Panc1 (cell line): ENCODE results near the gene IGFL1. TPM values are rescaled to one million over a fixed set of nuclear protein-coding genes. Genes with fewer than 3 reads are reported as not detected.
"Not testable (repeated sequence)": the region's sequence is repeated elsewhere in the genome, so short reads cannot be mapped to it uniquely, and the experiment has no call there.

Source experiments
- ATAC-seq: fragments of 200-7000 bp; cut with Tn5 transposase; 2 replicates; pipeline ENCODE4 v1.9.1; 2020; ENCODE audit warnings: mild to moderate bottlenecking, moderate library complexity
- BruUV-seq: library from RNA; stranded (reverse); fragments of 400-500 nt; replicated peaks from 2 replicates; lab custom pipeline; 2021; lab: Mats Ljungman, UMichigan
- CTCF ChIA-PET: fragments of 300-600 bp; sonication (Branson Sonifier 250); formaldehyde crosslinking; loops from one replicate; lab custom pipeline; 2022; ENCODE audit warnings: antibody characterized with exemption; lab: Charles Lee
- POLR2A ChIA-PET: fragments of 300-600 bp; sonication (Branson Sonifier 250); formaldehyde crosslinking; loops from one replicate; lab custom pipeline; 2022; ENCODE audit warnings: antibody characterized with exemption; lab: Charles Lee
- DNase-seq: peaks from one replicate; pipeline ENCODE4 v3.0.0-alpha.2; 2010; ENCODE audit warnings: low read depth, low spot score
- H3K27ac ChIP-seq: 2 replicates; pipeline ENCODE4 v1.5.1; 2011; ENCODE audit warnings: mild to moderate bottlenecking, low read length, inconsistent platforms
- H3K27me3 ChIP-seq: fragments of 200-500 bp; sonication (Bioruptor generic); 2 replicates; pipeline ENCODE4 v1.6.0; 2014; ENCODE audit warnings: low read length, inconsistent platforms; ENCODE audit not compliant: control insufficient read depth, insufficient read depth
- H3K36me3 ChIP-seq: fragments of 200-500 bp; sonication (Bioruptor generic); 2 replicates; pipeline ENCODE4 v1.5.1; 2014; ENCODE audit warnings: inconsistent platforms, mild to moderate bottlenecking, low read length, moderate library complexity; ENCODE audit not compliant: control insufficient read depth, insufficient read depth
- H3K4me1 ChIP-seq: 2 replicates; pipeline ENCODE4 v1.5.1; 2011; ENCODE audit warnings: inconsistent platforms, mild to moderate bottlenecking, low read length, moderate library complexity; ENCODE audit not compliant: control insufficient read depth, insufficient read depth
- H3K4me3 ChIP-seq, 2 experiments: 2 replicates each; pipeline ENCODE4 v1.5.1; 2011 to 2012; ENCODE audit warnings: low read depth in 2 of 2, low read length in 2 of 2, mild to moderate bottlenecking in 2 of 2, inconsistent platforms in 1 of 2, moderate library complexity in 1 of 2
- H3K9me3 ChIP-seq: fragments of 200-500 bp; sonication (Bioruptor generic); 2 replicates; pipeline ENCODE4 v1.5.1; 2014; ENCODE audit warnings: low read depth, mild to moderate bottlenecking, inconsistent platforms, low read length, moderate library complexity; ENCODE audit not compliant: control insufficient read depth, insufficient read depth
- CTCF ChIP-seq: fragments of 450-650 bp; IDR thresholded peaks from 2 replicates; pipeline ENCODE4 v1.5.1; 2017; ENCODE audit warnings: mild to moderate bottlenecking
- REST ChIP-seq, 2 experiments: IDR thresholded peaks; 2 replicates each; pipeline ENCODE4 v1.6.1; 2011 to 2012; ENCODE audit warnings: low read depth in 2 of 2, control low read depth in 1 of 2, low read length in 1 of 2, mild to moderate bottlenecking in 1 of 2, moderate library complexity in 1 of 2; ENCODE audit not compliant: insufficient read depth in 1 of 2
- SIN3A ChIP-seq: IDR thresholded peaks from 2 replicates; pipeline ENCODE4 v1.6.1; 2012; ENCODE audit warnings: low read depth, mild to moderate bottlenecking, low read length, moderate library complexity, borderline replicate concordance; ENCODE audit not compliant: insufficient read depth
- TCF7L2 ChIP-seq: IDR thresholded peaks from 2 replicates; pipeline ENCODE4 v1.6.1; 2011; ENCODE audit warnings: mild to moderate bottlenecking, low read depth, low read length, inconsistent platforms
- in situ Hi-C: cut with HindIII; loops from 2 replicates; pipeline ENCODE4 v1.10.0; 2016; ENCODE audit warnings: low sequenced_read_pairs, low pct_unique_long_range_greater_than_20kb
- intact Hi-C: fragments of 100-400 bp; cut with micrococcal nuclease; formaldehyde crosslinking; loops from one replicate; pipeline ENCODE4 v1.10.0; 2022; ENCODE audit not compliant: unreplicated experiment
- total RNA-seq: library from RNA; stranded (reverse); gene quantifications from one replicate; pipeline ENCODE4 v1.2.1, GENCODE V29; 2021; ENCODE audit not compliant: unreplicated experiment

The IGFL1 gene
- total RNA-seq, 1 experiment from 2014 or later, result not detected

- in situ Hi-C loops, result no loop called here
- Histone ChIP-seq H3K27ac (no peak overlapping the region), H3K36me3 (no peaks in the 10 kb centered on the region), H3K9me3 (no peaks in the 10 kb centered on the region), H3K27me3 (no peaks in the 10 kb centered on the region; the same call in 1 of the 2 replicates), H3K4me3 (no peak overlapping the region), H3K4me1 (no peaks in the 10 kb centered on the region; the same call in 1 of the 2 replicates)
- no TSS peak for BruUV-seq
- intact Hi-C loops, result loop anchor here (2.0 kb wide), 1 partner anchor 73 kb away; no protein-coding TSS in a partner anchor
- no peak for ATAC-seq
- TF ChIP-seq REST (IDR thresholded peaks at IDR 0.05; ENCODE audit: insufficient read depth in 1 of 2, low read depth in 2 of 2, low read length in 1 of 2) (no peak), CTCF (no peak), SIN3A (no peak), TCF7L2 (no peak)
- ChIA-PET POLR2A (interaction anchor here (0.7 kb wide), 1 partner anchor 56 kb away, joined by 3 read pairs; no protein-coding TSS in a partner anchor), CTCF (interaction anchor here (1.0 kb wide), 1 partner anchor 39 kb away, joined by 5 read pairs; no protein-coding TSS in a partner anchor)
- no peak for DNase-seq
These were observed 35.9 kb upstream of the IGFL1 start for GRCh38 chr19:46193678-46194077.

DNA sequence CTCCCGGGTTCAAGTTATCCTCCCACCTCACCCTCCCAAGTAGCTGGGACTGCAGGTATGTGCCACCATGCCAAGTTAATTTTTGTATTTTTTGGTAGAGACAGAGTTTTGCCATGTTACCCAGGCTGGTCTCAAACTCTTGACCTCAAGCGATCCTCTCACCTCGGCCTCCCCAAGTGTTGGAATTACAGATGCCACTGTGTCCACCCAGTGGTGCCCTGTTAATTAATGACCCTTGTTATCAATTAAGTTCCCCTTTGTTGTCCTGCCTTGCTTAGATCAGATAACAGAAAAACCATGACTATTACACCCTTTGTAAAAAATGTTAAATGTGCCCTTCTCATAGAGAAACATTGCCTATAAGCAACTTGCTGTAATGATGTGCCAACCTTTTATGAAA is 34.4 kb upstream of the IGFL1 start:
- POLR2A ChIA-PET, result no interaction called here
- DNase-seq (no peak), ATAC-seq (no peak)
- intact Hi-C loops, result loop anchor here (2.0 kb wide), 1 partner anchor 74 kb away; no protein-coding TSS in a partner anchor
- no TSS peak for BruUV-seq
- Histone ChIP-seq H3K4me3 (no peak overlapping the region), H3K36me3 (no peaks in the 10 kb centered on the region), H3K27me3 (no peaks in the 10 kb centered on the region), H3K4me1 (no peaks in the 10 kb centered on the region; the same call in 1 of the 2 replicates), H3K27ac (no peak overlapping the region), H3K9me3 (no peaks in the 10 kb centered on the region)
- CTCF ChIA-PET, result interaction anchor here (0.6 kb wide), 1 partner anchor 250 kb away, joined by 3 read pairs; no protein-coding TSS in a partner anchor
- in situ Hi-C loops, result no loop called here
- TF ChIP-seq REST (IDR thresholded peaks at IDR 0.05; ENCODE audit: insufficient read depth in 1 of 2, low read depth in 2 of 2, low read length in 1 of 2), result no peak

GRCh38 chr19:46195919-46196318 is 33.6 kb upstream of the IGFL1 start:
- H3K9me3 ChIP-seq, DNase-seq, H3K36me3 ChIP-seq, BruUV-seq, H3K27me3 ChIP-seq, CTCF ChIA-PET, ATAC-seq, H3K27ac ChIP-seq, in situ Hi-C loops, H3K4me1 ChIP-seq, H3K4me3 ChIP-seq, POLR2A ChIA-PET: not testable (repeated sequence)
- intact Hi-C loops, result loop anchor here (2.0 kb wide), 1 partner anchor 75 kb away; no protein-coding TSS in a partner anchor
